Measurements from ENCODE around the gene ANKRA2. TPM values are rescaled to one million over a fixed set of nuclear protein-coding genes. Genes with fewer than 3 reads are reported as not detected.

ANKRA2 gene
- polyA plus RNA-seq, 3 donors, result 13.4 to 14.9 (median 13.5) TPM

- H3K9ac ChIP-seq (ENCODE audit: insufficient read depth, low read length, poor library complexity, severe bottlenecking), result no peak overlapping the region
- Mint-ChIP-seq H3K27ac (no peak overlapping the region), H3K27me3 (ENCODE audit: low read depth in 3 of 3) (peaks cover 4 to 14% (median 9%) of the 10 kb centered on the region in 3 donors), H3K9me3 (no peaks in the 10 kb centered on the region), H3K4me1 (peaks cover 3% of the 10 kb centered on the region), H3K4me3 (no peak overlapping the region), H3K36me3 (no peaks in the 10 kb centered on the region)
- H4K20me1 ChIP-seq (ENCODE audit: insufficient read depth, low read length), result no peaks in the 10 kb centered on the region
- peaks cover 2% of the 10 kb centered on the region in 2 donors for H3K27me3 ChIP-seq (ENCODE audit: control insufficient read depth in 2 of 2, insufficient read depth in 2 of 2, low read length in 2 of 2)
- no peak for DNase-seq
- no peak overlapping the region for H3K27ac ChIP-seq (ENCODE audit: low read depth in 1 of 2, low read length in 2 of 2)
- no peak overlapping the region for H3K4me3 ChIP-seq (replicated peaks in 1 of 3; ENCODE audit: low read depth in 2 of 3, low read length in 3 of 3)
- no peaks in the 10 kb centered on the region for H3K9me3 ChIP-seq (replicated peaks in 1 of 2; ENCODE audit: control insufficient read depth in 1 of 2, insufficient read depth in 1 of 2, low read length in 2 of 2)
- intact Hi-C loops (cut with micrococcal nuclease), result no loop called here
- no peaks in the 10 kb centered on the region for H3K4me1 ChIP-seq (ENCODE audit: control insufficient read depth in 1 of 2, insufficient read depth in 2 of 2, low read length in 2 of 2)
- no peak for TF ChIP-seq CTCF (IDR thresholded peaks at IDR 0.05)
- H3K4me2 ChIP-seq (replicated peaks; ENCODE audit: extremely low read depth, low read length, poor library complexity, severe bottlenecking), result no peak overlapping the region
- WGBS (ENCODE audit: insufficient coverage), result no CpG with 5 or more reads among the region's 1 CpG
- H2AFZ ChIP-seq (ENCODE audit: insufficient read depth, low read depth, low read length, poor library complexity, severe bottlenecking), result no peak overlapping the region
- no peaks in the 10 kb centered on the region for H3K79me2 ChIP-seq (ENCODE audit: insufficient read depth, low read length)
- no peaks in the 10 kb centered on the region for H3K36me3 ChIP-seq (replicated peaks in 1 of 2; ENCODE audit: control insufficient read depth in 1 of 2, insufficient read depth in 2 of 2, low read length in 2 of 2)
Observed at GRCh38 chr5:73529081-73529480, 36.4 kb downstream of the ANKRA2 start.

DNA sequence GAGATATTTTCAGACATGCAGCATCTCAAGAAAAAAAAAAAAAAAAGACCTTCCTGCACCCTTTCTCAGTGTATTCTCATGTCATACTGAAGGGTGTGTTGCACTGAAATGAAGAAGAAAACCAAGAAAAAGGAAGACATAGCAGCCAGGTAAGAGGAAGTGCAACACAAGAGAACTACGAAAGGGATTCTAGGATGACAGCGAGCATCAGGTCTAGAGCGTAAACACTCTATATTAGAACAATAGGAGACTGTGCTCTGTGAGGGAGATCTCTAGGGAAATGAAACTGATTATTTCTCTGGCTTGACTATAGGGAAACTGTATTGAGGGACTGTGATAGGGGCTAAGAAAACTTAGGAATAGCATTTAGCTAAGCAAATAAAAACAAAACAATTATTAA, 37.2 kb downstream of the ANKRA2 start:
- peaks cover 2% of the 10 kb centered on the region in 2 donors for H3K27me3 ChIP-seq (ENCODE audit: control insufficient read depth in 2 of 2, insufficient read depth in 2 of 2, low read length in 2 of 2)
- no CpG with 5 or more reads among the region's 3 CpGs for WGBS (ENCODE audit: insufficient coverage)
- no peak for TF ChIP-seq CTCF (IDR thresholded peaks at IDR 0.05)
- no peak overlapping the region for H3K9ac ChIP-seq (ENCODE audit: insufficient read depth, low read length, poor library complexity, severe bottlenecking)
- intact Hi-C loops (cut with micrococcal nuclease), result no loop called here
- H3K36me3 Mint-ChIP-seq, result no peaks in the 10 kb centered on the region
- peaks cover 3% of the 10 kb centered on the region for H3K4me1 Mint-ChIP-seq
- H3K4me3 ChIP-seq (replicated peaks in 1 of 3; ENCODE audit: low read depth in 2 of 3, low read length in 3 of 3), result no peak overlapping the region
- no peak overlapping the region for H2AFZ ChIP-seq (ENCODE audit: insufficient read depth, low read depth, low read length, poor library complexity, severe bottlenecking)
- no peaks in the 10 kb centered on the region for H3K9me3 Mint-ChIP-seq
- H3K4me3 Mint-ChIP-seq, result no peak overlapping the region
- peaks cover 4 to 12% (median 7%) of the 10 kb centered on the region in 3 donors for H3K27me3 Mint-ChIP-seq (ENCODE audit: low read depth in 3 of 3)
- no peak overlapping the region for H3K27ac Mint-ChIP-seq
- H3K9me3 ChIP-seq (replicated peaks in 1 of 2; ENCODE audit: control insufficient read depth in 1 of 2, insufficient read depth in 1 of 2, low read length in 2 of 2), result no peaks in the 10 kb centered on the region
- DNase-seq, result no peak
- no peak overlapping the region for H3K4me2 ChIP-seq (replicated peaks; ENCODE audit: extremely low read depth, low read length, poor library complexity, severe bottlenecking)
- no peaks in the 10 kb centered on the region for H3K36me3 ChIP-seq (replicated peaks in 1 of 2; ENCODE audit: control insufficient read depth in 1 of 2, insufficient read depth in 2 of 2, low read length in 2 of 2)
- H3K79me2 ChIP-seq (ENCODE audit: insufficient read depth, low read length), result no peaks in the 10 kb centered on the region
- no peaks in the 10 kb centered on the region for H4K20me1 ChIP-seq (ENCODE audit: insufficient read depth, low read length)
- no peaks in the 10 kb centered on the region for H3K4me1 ChIP-seq (ENCODE audit: control insufficient read depth in 1 of 2, insufficient read depth in 2 of 2, low read length in 2 of 2)
- H3K27ac ChIP-seq (ENCODE audit: low read depth in 1 of 2, low read length in 2 of 2), result no peak overlapping the region

Measured in CD14-positive monocyte (primary cell).